HUES64 (cell line): ENCODE results near the gene HLA-DMB. TPM values are rescaled to one million over a fixed set of nuclear protein-coding genes. Genes with fewer than 3 reads are reported as not detected.

Source experiments
- H3K27ac ChIP-seq: 2 replicates; pipeline ENCODE4 v1.7.0; 2013; ENCODE audit warnings: low read depth, low read length, inconsistent platforms
- H3K27me3 ChIP-seq: 2 replicates; pipeline ENCODE4 v1.6.1; 2013; ENCODE audit warnings: mild to moderate bottlenecking, low read length; ENCODE audit not compliant: insufficient read depth
- H3K36me3 ChIP-seq: 2 replicates; pipeline ENCODE4 v1.6.1; 2013; ENCODE audit warnings: mild to moderate bottlenecking, low read length; ENCODE audit not compliant: insufficient read depth
- H3K4me1 ChIP-seq: 2 replicates; pipeline ENCODE4 v1.6.1; 2013; ENCODE audit warnings: mild to moderate bottlenecking, low read length, moderate library complexity; ENCODE audit not compliant: insufficient read depth
- H3K4me3 ChIP-seq: 2 replicates; pipeline ENCODE4 v1.5.1; 2013; ENCODE audit warnings: mild to moderate bottlenecking, low read length, moderate library complexity
- H3K9ac ChIP-seq: 2 replicates; pipeline ENCODE4 v1.6.1; 2013; ENCODE audit warnings: mild to moderate bottlenecking, low read depth, low read length
- H3K9me3 ChIP-seq: 2 replicates; pipeline ENCODE4 v1.6.1; 2013; ENCODE audit warnings: low read depth, low read length; ENCODE audit not compliant: insufficient read depth
- WGBS: fragments of 150-250, 120-280 bp; methylation state at CpG from one replicate; pipeline ENCODE4 v1.1.7; 2013; ENCODE audit warnings: missing lambda C conversion rate; 5-methylcytosine and 5-hydroxymethylcytosine counted together
- polyA plus RNA-seq, 2 experiments: library from polyadenylated mRNA; stranded (reverse); fragments of 50-300 nt; gene quantifications; one replicate each; pipeline ENCODE4 v1.2.3, GENCODE V29; 2013

The HLA-DMB gene
- 0.45 TPM for polyA plus RNA-seq (2013, experiment 1 of 2)
- 0.82 TPM for polyA plus RNA-seq (2013, experiment 2 of 2)

DNA sequence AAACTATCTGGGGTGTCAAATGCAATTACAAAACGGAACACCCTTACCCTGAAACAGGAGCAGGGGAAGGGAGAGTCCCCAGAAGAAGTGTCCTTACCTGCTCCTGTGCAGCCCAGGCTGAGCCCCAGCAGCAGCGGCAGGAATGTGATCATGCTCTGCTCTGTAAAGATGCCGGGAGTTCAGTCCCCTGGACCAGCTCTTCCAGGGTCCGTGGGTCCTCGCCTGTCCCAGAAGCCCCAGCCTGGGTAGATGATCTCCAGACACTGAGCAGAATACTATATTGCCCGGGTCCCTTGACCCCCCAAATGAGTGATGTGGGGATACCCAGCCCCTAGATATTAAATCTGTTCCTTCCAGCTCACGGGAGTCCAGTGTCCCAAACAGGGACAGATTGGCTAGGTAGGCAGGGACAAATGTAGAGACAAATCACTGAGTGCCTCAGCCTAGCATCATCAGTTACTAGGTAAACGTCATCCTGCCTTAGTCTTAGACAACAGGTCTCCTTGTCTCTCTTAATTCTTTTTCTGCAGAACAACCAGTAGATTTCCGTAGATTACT lies at the start of gene HLA-DMB:
HLA-DMB (minus strand) TSS at position 373 of the 558 bp plus-strand sequence; CDS start at position 152, 221 bp downstream.
- Histone ChIP-seq H3K9ac (no peak within 1 kb of the TSS), H3K27ac (no peak within 1 kb of the TSS), H3K36me3 (no peaks in the 10 kb centered on the region), H3K4me3 (peak within 1 kb of the TSS; percentile 25), H3K27me3 (no peaks in the 10 kb centered on the region; the same call in 1 of the 2 replicates), H3K4me1 (peaks cover 6% of the 10 kb centered on the region; the same call in 1 of the 2 replicates), H3K9me3 (no peaks in the 10 kb centered on the region)
- 75% methylated on average over 9 of the region's 9 CpGs for WGBS

GRCh38 chr6:32989368-32989767 lies 48.5 kb upstream of the HLA-DMB start:
- H3K27me3 ChIP-seq = no peaks in the 10 kb centered on the region; the same call in 1 of the 2 replicates
- H3K36me3 ChIP-seq = no peaks in the 10 kb centered on the region
- H3K9ac ChIP-seq = no peak overlapping the region
- H3K27ac ChIP-seq = no peak overlapping the region
- WGBS = 100% methylated on average over 1 of the region's 1 CpG
- no peaks in the 10 kb centered on the region for H3K9me3 ChIP-seq
- no peak overlapping the region for H3K4me3 ChIP-seq
- no peaks in the 10 kb centered on the region; the same call in 1 of the 2 replicates for H3K4me1 ChIP-seq

DNA sequence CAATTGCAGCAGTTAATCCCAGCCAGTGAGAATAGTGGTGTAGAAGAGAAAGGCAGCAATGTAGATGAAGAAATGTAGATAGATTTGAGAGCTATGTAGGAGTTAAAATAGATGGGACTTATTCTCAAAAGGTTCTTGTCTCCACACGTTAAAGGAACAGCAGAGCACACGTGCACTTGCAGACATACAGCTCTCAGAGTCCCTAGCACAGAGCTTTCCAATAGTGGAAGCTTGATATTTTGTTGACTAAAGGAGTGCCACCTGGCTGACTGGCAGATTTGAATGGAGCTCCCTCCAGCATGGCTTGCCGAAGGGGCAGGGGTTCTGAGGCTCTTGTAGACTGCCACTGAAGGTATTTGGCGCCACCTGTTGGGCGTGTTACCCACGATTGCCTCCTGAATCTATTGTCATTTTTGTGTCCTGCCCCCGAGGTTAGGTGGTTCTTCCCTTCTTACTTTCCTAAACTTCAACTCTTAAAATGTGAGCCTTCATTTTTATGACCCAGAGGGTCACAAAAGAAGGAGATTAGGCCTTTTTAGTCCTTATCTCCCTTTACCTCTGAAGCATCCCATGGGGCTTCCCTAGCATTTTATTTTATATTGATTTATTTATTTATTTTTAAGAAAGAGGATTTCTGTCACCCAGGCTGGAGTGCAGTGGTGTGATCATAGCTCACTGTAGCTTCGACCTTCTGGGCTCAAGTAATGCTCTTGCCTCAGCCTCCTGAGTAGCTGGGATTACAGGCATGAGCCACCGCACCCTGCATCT lies 44.0 kb upstream of the HLA-DMB start:
- no peaks in the 10 kb centered on the region for H3K9me3 ChIP-seq
- H3K9ac ChIP-seq = no peak overlapping the region
- H3K4me3 ChIP-seq = no peak overlapping the region
- H3K27ac ChIP-seq = no peak overlapping the region
- no peaks in the 10 kb centered on the region for H3K27me3 ChIP-seq
- no peaks in the 10 kb centered on the region; the same call in 1 of the 2 replicates for H3K4me1 ChIP-seq
- H3K36me3 ChIP-seq = peaks cover 27% of the 10 kb centered on the region
- WGBS = 16% methylated on average over 9 of the region's 9 CpGs

- Histone ChIP-seq H3K9ac (no peak overlapping the region), H3K27ac (no peak overlapping the region), H3K36me3 (peaks cover 35% of the 10 kb centered on the region), H3K4me3 (no peak overlapping the region), H3K4me1 (no peaks in the 10 kb centered on the region; the same call in 1 of the 2 replicates), H3K27me3 (no peaks in the 10 kb centered on the region), H3K9me3 (no peaks in the 10 kb centered on the region)
- 76% methylated on average over 3 of the region's 3 CpGs for WGBS
Observed at GRCh38 chr6:32983964-32984621, 43.3 kb upstream of the HLA-DMB start.

- no peaks in the 10 kb centered on the region for H3K27me3 ChIP-seq
- no peak overlapping the region for H3K9ac ChIP-seq
- H3K4me3 ChIP-seq = no peak overlapping the region
- no peaks in the 10 kb centered on the region; the same call in 1 of the 2 replicates for H3K4me1 ChIP-seq
- H3K27ac ChIP-seq = no peak overlapping the region; the same call in 1 of the 2 replicates
- H3K9me3 ChIP-seq = no peaks in the 10 kb centered on the region
- 94% methylated on average over 1 of the region's 1 CpG for WGBS
- H3K36me3 ChIP-seq = peaks cover 41% of the 10 kb centered on the region
Observed at GRCh38 chr6:32983493-32983848, 42.6 kb upstream of the HLA-DMB start.

DNA sequence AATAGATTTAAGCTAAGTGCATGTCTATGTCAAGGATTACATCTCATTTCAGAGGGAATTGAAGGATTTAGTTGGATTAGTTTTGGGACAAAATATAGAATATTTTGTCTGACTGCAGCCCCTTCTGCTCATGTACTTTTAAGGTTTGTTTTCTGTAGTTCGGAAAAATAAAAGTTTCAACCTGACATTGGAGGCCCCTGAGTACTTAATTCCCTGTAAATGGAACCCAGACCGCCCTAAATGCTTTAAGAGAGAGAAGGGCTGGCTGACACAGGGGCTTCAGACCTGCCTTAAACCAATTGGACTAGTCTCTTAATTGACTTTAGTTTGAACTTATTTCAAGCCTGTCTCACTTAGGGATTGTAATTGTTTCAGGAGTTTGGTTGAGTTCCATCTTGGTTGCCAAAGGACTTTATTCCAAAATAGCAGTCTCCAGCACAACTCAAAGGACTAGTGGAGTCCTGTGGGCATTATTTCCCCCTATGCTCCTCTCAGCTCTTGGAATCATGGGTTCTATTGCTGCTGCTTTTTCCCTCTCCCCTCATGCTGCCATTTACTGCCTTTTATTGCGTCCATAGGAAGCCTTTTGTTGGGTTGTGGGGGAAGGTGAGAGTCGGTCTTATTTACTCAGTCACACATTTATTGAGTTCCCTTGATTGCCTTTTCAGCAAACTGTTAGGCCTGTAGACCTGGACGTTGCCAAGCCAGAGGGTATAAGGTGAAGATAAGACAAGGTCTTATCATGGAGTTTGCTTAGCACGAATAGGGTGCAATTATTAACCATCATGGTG lies 42.1 kb upstream of the HLA-DMB start:
- Histone ChIP-seq H3K9ac (no peak overlapping the region), H3K27ac (peak overlapping the region; percentile 50; the same call in 1 of the 2 replicates), H3K4me1 (no peaks in the 10 kb centered on the region; the same call in 1 of the 2 replicates), H3K36me3 (peaks cover 47% of the 10 kb centered on the region), H3K9me3 (no peaks in the 10 kb centered on the region), H3K4me3 (no peak overlapping the region), H3K27me3 (no peaks in the 10 kb centered on the region)
- WGBS = 82% methylated on average over 6 of the region's 6 CpGs

- no peaks in the 10 kb centered on the region for H3K4me1 ChIP-seq
- H3K36me3 ChIP-seq = peaks cover 54% of the 10 kb centered on the region
- H3K9ac ChIP-seq = no peak overlapping the region
- no peaks in the 10 kb centered on the region for H3K9me3 ChIP-seq
- H3K4me3 ChIP-seq = no peak overlapping the region
- H3K27ac ChIP-seq = no peak overlapping the region; the same call in 1 of the 2 replicates
- H3K27me3 ChIP-seq = no peaks in the 10 kb centered on the region
- WGBS = 89% methylated on average over 8 of the region's 8 CpGs
Observed at GRCh38 chr6:32982084-32982701, 41.4 kb upstream of the HLA-DMB start.

DNA sequence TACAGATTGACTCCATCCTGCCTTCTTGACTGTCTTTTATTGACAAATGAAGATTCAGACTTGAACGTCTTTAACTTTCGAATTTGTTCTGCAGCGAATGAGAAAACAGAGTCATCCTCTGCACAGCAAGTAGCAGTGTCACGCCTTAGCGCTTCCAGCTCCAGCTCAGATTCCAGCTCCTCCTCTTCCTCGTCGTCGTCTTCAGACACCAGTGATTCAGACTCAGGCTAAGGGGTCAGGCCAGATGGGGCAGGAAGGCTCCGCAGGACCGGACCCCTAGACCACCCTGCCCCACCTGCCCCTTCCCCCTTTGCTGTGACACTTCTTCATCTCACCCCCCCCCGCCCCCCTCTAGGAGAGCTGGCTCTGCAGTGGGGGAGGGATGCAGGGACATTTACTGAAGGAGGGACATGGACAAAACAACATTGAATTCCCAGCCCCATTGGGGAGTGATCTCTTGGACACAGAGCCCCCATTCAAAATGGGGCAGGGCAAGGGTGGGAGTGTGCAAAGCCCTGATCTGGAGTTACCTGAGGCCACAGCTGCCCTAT lies 39.7 kb upstream of the HLA-DMB start:
- Histone ChIP-seq H3K9ac (no peak overlapping the region), H3K36me3 (peaks cover 70% of the 10 kb centered on the region)

GRCh38 chr6:32979720-32980487 lies 39.1 kb upstream of the HLA-DMB start:
- H3K4me3 ChIP-seq = no peak overlapping the region
- WGBS = 95% methylated on average over 12 of the region's 12 CpGs
- no peaks in the 10 kb centered on the region for H3K27me3 ChIP-seq
- H3K4me1 ChIP-seq = peaks cover 6% of the 10 kb centered on the region; the same call in 1 of the 2 replicates
- H3K27ac ChIP-seq = no peak overlapping the region; the same call in 1 of the 2 replicates
- no peaks in the 10 kb centered on the region for H3K9me3 ChIP-seq
- H3K36me3 ChIP-seq = peaks cover 76% of the 10 kb centered on the region
- no peak overlapping the region for H3K9ac ChIP-seq

More for the DNA sequence above, 39.7 kb upstream of the HLA-DMB start:
- Histone ChIP-seq H3K27ac (no peak overlapping the region), H3K4me1 (0 out of 2 replicates have a peak, but pooled peaks cover under 1% of the 10 kb centered on the region), H3K27me3 (no peaks in the 10 kb centered on the region), H3K9me3 (no peaks in the 10 kb centered on the region), H3K4me3 (no peak overlapping the region)
- WGBS = 87% methylated on average over 9 of the region's 11 CpGs
